Measurements from ENCODE around the gene INTS7.
"Not testable (repeated sequence)": the region's sequence is repeated elsewhere in the genome, so short reads cannot be mapped to it uniquely, and the experiment has no call there.

The INTS7 gene

DNA sequence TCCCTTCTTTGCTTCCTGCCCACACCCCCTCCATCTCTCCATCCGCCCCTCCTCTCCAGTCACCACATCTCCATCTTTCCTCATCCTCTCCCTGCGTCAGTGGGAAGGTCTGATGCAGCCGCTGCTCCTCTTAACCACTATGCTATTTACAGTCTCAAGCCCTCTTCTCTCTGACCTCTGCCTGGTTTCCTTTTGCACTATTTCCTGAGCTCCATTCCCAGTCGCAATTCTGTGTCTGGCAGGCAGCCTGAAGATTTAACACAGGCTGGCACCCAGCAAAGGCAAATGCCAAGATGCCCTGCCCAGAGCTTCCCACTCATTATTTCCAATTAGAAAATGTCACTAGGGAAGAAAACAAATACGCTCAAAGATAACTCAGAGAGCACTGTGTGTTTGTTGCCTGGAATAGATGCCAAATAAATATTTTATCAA lies 115.2 kb downstream of the INTS7 start:
- Histone ChIP-seq H3K36me3 (ENCODE audit: control insufficient read depth, insufficient read depth, low read length) (no peaks in the 10 kb centered on the region), H3K4me3 (ENCODE audit: extremely low read depth, insufficient read depth, low read length, poor library complexity, severe bottlenecking) (no peak overlapping the region), H3K27ac (ENCODE audit: low read depth, low read length, severe bottlenecking) (no peak overlapping the region), H3K4me1 (ENCODE audit: control insufficient read depth, insufficient read depth, low read length, poor library complexity, severe bottlenecking) (peaks cover 4% of the 10 kb centered on the region), H3K9me3 (ENCODE audit: control insufficient read depth, low read length) (no peaks in the 10 kb centered on the region)
- 92 to 98% methylated on average over 3 to 4 of the region's 5 CpGs for WGBS, 2 experiments (ENCODE audit: insufficient coverage in 2 of 2)

DNA sequence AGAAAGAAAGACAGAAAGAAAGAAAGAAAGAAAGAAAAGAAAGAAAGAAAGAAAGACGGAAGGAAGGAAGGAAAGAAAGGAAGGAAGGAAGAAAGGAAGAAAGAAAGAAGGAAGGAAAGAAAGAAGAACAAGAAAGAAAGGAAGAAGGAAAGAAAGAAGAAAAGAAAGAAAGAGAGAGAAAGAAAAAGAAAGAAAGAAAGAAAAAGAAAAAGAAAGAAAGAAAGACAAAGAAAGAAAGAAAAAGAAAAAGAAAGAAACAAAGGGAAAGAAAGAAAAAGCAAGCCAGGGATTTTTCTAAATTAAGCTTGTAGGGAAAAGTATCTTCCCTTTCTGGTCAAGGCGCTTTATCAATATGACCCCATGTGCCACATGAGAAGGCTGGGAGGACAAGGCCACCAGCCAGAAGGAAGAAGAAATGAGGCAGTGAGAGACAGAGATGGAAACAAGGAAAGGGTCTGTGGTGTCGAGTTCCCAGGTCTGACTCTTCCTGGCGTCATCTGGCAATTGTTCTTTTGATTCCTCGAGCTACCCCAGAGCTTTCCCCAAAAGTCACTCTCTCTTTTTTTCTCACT lies 116.4 kb downstream of the INTS7 start:
- no peaks in the 10 kb centered on the region for H3K36me3 ChIP-seq (ENCODE audit: control insufficient read depth, insufficient read depth, low read length)

DNA sequence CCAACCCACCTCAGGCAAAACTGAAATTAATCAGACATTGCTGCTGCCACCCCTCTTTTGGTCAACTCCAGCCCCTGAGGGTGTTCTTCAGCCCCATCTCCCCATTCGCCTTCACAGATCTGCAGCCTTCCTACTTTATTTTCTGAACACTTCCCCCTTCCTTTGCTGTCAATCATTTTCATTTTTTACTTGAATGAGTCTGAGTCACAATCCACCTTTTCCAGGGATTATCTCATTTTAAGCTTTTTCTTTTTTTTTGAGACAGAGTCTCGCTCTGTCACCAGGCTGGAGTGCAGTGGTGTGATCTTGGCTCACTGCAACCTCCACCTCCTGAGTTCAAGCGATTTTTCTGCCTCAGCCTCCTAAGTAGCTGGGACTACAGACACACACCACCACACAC lies 118.9 kb downstream of the INTS7 start:
- H3K4me1 ChIP-seq (ENCODE audit: control insufficient read depth, insufficient read depth, low read length, poor library complexity, severe bottlenecking); H3K9me3 ChIP-seq (ENCODE audit: control insufficient read depth, low read length); H3K27ac ChIP-seq (ENCODE audit: low read depth, low read length, severe bottlenecking); H3K4me3 ChIP-seq (ENCODE audit: extremely low read depth, insufficient read depth, low read length, poor library complexity, severe bottlenecking); H3K36me3 ChIP-seq (ENCODE audit: control insufficient read depth, insufficient read depth, low read length): not testable (repeated sequence)
- WGBS, 2 experiments (ENCODE audit: insufficient coverage in 2 of 2) = 92 to 93% methylated on average over 1 to 2 of the region's 3 CpGs

More for the DNA sequence above, 116.4 kb downstream of the INTS7 start:
- Histone ChIP-seq H3K4me3 (ENCODE audit: extremely low read depth, insufficient read depth, low read length, poor library complexity, severe bottlenecking) (no peak overlapping the region), H3K9me3 (ENCODE audit: control insufficient read depth, low read length) (no peaks in the 10 kb centered on the region), H3K27ac (ENCODE audit: low read depth, low read length, severe bottlenecking) (no peak overlapping the region), H3K4me1 (ENCODE audit: control insufficient read depth, insufficient read depth, low read length, poor library complexity, severe bottlenecking) (peaks cover 4% of the 10 kb centered on the region)
- 73 to 91% methylated on average over 5 of the region's 5 CpGs for WGBS, 2 experiments (ENCODE audit: insufficient coverage in 2 of 2)

DNA sequence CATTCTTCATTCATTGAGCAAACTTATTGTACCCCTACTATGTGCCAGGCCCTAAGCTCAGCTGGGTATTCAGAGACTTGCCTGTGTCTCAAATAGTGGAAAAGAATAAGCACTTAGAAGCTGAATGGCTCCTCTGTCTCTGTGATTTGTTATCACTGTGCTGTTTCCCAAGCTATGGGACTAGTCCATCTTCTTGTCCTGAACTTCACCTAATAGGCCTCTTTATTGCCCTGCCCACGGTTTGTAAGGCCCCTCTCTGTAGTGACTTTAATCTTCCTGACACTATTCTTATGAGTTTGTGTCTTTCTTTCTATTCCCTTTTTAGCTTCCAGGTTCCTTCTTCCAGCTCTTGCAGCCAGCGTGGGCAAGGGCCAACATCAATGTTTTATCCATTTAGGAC lies 119.4 kb downstream of the INTS7 start:
- 60 to 89% methylated on average over 1 of the region's 2 CpGs for WGBS, 2 experiments (ENCODE audit: insufficient coverage in 2 of 2)
- Histone ChIP-seq H3K36me3 (ENCODE audit: control insufficient read depth, insufficient read depth, low read length) (no peaks in the 10 kb centered on the region), H3K4me1 (ENCODE audit: control insufficient read depth, insufficient read depth, low read length, poor library complexity, severe bottlenecking) (peaks cover 4% of the 10 kb centered on the region), H3K27ac (ENCODE audit: low read depth, low read length, severe bottlenecking) (no peak overlapping the region), H3K9me3 (ENCODE audit: control insufficient read depth, low read length) (no peaks in the 10 kb centered on the region), H3K4me3 (ENCODE audit: extremely low read depth, insufficient read depth, low read length, poor library complexity, severe bottlenecking) (no peak overlapping the region)

DNA sequence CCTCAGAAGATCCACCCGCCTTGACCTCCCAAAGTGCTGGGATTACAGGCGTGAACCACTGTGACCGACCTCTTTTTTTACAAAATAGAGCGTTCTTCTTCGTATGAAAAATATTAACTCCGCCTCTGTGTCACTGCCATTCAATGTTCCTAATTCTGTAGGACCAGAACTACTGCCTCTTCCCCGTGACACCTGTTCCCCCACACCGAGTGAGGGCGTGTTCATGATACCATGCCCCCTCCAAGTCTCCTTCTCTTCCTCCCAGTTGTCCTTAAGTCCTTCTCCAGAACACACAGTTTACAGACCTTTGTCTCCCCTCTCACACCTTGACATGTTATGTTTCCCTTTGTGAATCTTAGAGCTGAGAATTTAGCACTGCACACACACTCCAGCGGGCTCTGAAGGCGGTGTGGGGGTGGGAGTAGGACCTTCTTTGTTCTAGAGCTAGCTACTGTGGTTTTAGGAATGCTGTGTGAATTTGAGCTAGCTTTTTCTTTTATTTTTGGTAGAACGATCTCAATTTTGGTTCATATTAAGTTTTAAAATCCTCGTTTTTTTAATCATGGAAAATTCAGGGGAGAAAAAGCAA lies 122.4 kb downstream of the INTS7 start:
- Histone ChIP-seq H3K9me3 (ENCODE audit: control insufficient read depth, low read length) (no peaks in the 10 kb centered on the region), H3K27ac (ENCODE audit: low read depth, low read length, severe bottlenecking) (no peak overlapping the region), H3K4me3 (ENCODE audit: extremely low read depth, insufficient read depth, low read length, poor library complexity, severe bottlenecking) (no peak overlapping the region), H3K36me3 (ENCODE audit: control insufficient read depth, insufficient read depth, low read length) (no peaks in the 10 kb centered on the region), H3K4me1 (ENCODE audit: control insufficient read depth, insufficient read depth, low read length, poor library complexity, severe bottlenecking) (peaks cover 2% of the 10 kb centered on the region)
- 90 to 95% methylated on average over 12 of the region's 13 CpGs for WGBS, 2 experiments (ENCODE audit: insufficient coverage in 2 of 2)

DNA sequence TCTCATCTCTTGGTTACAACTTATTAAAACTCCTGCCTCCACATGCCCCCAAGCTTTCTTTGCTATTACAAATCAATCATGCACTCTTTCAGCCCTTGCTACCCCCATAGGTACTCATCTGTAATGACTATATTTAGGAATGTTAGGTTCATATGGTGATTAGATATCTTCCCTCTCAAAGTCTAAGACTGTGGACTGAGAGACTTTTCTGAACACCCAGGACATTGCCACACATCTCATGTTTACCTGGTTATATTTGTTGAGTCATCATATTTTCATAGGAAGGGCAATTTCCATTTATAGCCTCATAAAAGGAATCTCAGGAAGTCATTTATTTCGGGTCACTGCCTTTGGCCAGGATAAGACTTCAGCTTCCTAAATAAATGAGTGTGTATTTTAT lies 123.3 kb downstream of the INTS7 start:
- Histone ChIP-seq H3K27ac (ENCODE audit: low read depth, low read length, severe bottlenecking) (no peak overlapping the region), H3K4me3 (ENCODE audit: extremely low read depth, insufficient read depth, low read length, poor library complexity, severe bottlenecking) (no peak overlapping the region), H3K4me1 (ENCODE audit: control insufficient read depth, insufficient read depth, low read length, poor library complexity, severe bottlenecking) (no peaks in the 10 kb centered on the region), H3K36me3 (ENCODE audit: control insufficient read depth, insufficient read depth, low read length) (no peaks in the 10 kb centered on the region), H3K9me3 (ENCODE audit: control insufficient read depth, low read length) (no peaks in the 10 kb centered on the region)
- WGBS, 2 experiments (ENCODE audit: insufficient coverage in 2 of 2) = no CpG with 5 or more reads among the region's 1 CpG

DNA sequence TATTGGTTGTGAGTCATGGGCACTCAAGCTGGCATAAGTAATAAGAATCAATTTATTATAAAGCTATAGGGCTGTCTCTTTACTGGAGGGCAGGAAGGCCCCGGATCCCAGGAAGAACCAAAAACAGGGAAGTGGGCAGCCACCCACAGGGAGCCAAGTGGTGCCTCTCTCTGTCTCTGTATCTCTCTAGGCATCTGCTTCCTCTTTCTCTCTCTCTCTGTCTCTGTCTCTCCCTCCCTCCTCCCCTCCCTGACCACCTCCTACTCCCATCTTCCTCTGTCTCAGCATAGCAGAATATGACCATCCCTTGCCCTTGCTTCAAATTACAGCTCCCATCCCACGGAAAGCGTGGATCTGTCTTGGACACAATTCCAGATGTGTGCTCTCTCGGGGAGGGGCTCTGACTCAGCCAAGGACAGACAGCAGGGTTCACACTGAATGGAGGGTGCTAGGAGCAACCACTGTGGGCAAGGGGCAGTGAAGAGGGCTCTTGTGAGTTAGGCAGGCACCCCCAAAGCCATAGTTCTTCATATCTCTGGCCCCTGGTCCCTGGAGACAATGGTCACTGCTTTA lies 124.4 kb downstream of the INTS7 start:
- Histone ChIP-seq H3K9me3 (ENCODE audit: control insufficient read depth, low read length) (no peaks in the 10 kb centered on the region), H3K27ac (ENCODE audit: low read depth, low read length, severe bottlenecking) (no peak overlapping the region), H3K4me3 (ENCODE audit: extremely low read depth, insufficient read depth, low read length, poor library complexity, severe bottlenecking) (no peak overlapping the region), H3K36me3 (ENCODE audit: control insufficient read depth, insufficient read depth, low read length) (no peaks in the 10 kb centered on the region), H3K4me1 (ENCODE audit: control insufficient read depth, insufficient read depth, low read length, poor library complexity, severe bottlenecking) (no peaks in the 10 kb centered on the region)
- WGBS, 2 experiments (ENCODE audit: insufficient coverage in 2 of 2) = 78 to 93% methylated on average over 1 to 3 of the region's 4 CpGs

DNA sequence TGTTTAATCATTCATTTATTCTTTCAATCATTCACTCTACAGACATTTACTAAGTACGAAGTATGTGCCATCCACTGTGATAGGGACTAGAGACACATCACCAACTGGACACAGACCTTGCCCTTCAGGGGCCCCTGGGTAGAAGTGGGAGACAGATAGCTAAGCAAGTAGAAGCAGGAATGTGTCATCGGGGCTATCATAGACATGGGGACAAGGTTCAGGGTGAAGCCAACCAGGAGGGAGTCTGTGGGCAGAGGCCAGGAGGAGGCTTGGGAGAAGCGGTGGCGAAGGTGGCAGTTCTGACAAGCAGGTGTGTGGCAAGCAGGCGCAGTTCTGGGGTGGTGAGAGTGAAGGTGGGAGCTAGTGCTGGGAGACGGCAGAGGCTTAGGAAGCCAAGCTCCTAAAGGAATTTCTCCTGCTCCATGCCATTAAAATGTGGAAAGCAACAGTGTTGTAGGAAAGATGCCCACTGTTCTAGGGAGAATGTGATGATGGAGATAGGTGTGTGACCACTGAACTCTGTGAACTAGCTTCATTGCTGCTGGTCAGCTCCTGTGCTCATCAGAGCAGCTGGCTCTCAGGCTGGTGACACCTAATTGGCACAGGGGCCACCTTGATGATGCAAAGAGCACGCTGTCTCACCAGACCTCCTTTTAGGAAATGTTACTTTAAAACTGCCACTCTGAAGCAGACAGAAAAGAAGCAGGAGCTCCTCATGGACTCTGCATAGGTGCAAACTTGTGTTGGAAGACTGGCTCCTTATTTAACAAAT lies 125.1 kb downstream of the INTS7 start:
- 90 to 96% methylated on average over 5 to 6 of the region's 7 CpGs for WGBS, 2 experiments (ENCODE audit: insufficient coverage in 2 of 2)
- H3K4me3 ChIP-seq (ENCODE audit: extremely low read depth, insufficient read depth, low read length, poor library complexity, severe bottlenecking) = no peak overlapping the region
- no peaks in the 10 kb centered on the region for H3K36me3 ChIP-seq (ENCODE audit: control insufficient read depth, insufficient read depth, low read length)
- no peaks in the 10 kb centered on the region for H3K4me1 ChIP-seq (ENCODE audit: control insufficient read depth, insufficient read depth, low read length, poor library complexity, severe bottlenecking)
- H3K27ac ChIP-seq (ENCODE audit: low read depth, low read length, severe bottlenecking) = no peak overlapping the region
- no peaks in the 10 kb centered on the region for H3K9me3 ChIP-seq (ENCODE audit: control insufficient read depth, low read length)

DNA sequence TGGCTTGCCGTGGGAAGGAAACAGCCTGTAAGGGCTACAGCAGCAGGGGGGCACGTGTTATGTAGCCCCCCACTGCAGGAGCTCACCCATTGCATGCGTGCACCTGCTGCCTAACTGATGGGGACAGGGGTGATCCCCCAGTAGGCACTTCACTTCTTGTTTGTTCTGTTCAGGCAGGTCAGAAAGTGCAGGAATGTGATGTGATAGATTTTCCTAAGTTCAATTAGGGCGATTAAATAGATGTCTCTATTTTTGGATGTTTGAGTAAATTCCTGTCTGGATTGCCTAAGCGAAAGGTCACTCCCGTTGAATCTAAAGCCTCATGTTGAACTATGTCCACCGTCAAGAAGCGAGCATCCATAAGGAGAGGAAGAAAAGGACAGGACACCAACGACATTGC lies 126.0 kb downstream of the INTS7 start:
- WGBS, 2 experiments (ENCODE audit: insufficient coverage in 2 of 2) = 74 to 89% methylated on average over 8 of the region's 9 CpGs
- no peaks in the 10 kb centered on the region for H3K4me1 ChIP-seq (ENCODE audit: control insufficient read depth, insufficient read depth, low read length, poor library complexity, severe bottlenecking)
- H3K36me3 ChIP-seq (ENCODE audit: control insufficient read depth, insufficient read depth, low read length) = no peaks in the 10 kb centered on the region
- no peaks in the 10 kb centered on the region for H3K9me3 ChIP-seq (ENCODE audit: control insufficient read depth, low read length)
- no peak overlapping the region for H3K4me3 ChIP-seq (ENCODE audit: extremely low read depth, insufficient read depth, low read length, poor library complexity, severe bottlenecking)
- no peak overlapping the region for H3K27ac ChIP-seq (ENCODE audit: low read depth, low read length, severe bottlenecking)

DNA sequence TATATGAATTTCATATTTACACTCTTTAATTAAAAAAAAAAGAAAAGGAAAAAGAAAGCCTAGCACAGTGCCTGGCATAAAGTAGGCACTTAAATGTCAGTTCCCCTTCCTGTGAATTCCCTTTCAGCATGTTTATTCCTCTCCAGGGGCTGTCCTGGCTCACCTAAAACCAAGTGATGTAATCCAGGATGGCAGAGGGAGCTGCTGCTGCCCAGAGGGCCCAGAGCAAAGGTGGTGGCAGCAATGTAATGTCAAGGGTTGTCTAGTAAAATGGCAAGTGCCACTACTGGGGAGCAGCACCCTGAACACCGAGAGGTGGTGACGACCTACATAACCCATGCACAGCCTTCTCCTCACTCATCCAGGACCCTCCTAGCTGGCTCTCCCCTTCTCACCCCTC lies 126.4 kb downstream of the INTS7 start:
- WGBS, 2 experiments (ENCODE audit: insufficient coverage in 2 of 2) = 61 to 70% methylated on average over 2 of the region's 2 CpGs
- Histone ChIP-seq H3K36me3 (ENCODE audit: control insufficient read depth, insufficient read depth, low read length) (no peaks in the 10 kb centered on the region), H3K9me3 (ENCODE audit: control insufficient read depth, low read length) (no peaks in the 10 kb centered on the region), H3K27ac (ENCODE audit: low read depth, low read length, severe bottlenecking) (no peak overlapping the region), H3K4me3 (ENCODE audit: extremely low read depth, insufficient read depth, low read length, poor library complexity, severe bottlenecking) (no peak overlapping the region), H3K4me1 (ENCODE audit: control insufficient read depth, insufficient read depth, low read length, poor library complexity, severe bottlenecking) (no peaks in the 10 kb centered on the region)

DNA sequence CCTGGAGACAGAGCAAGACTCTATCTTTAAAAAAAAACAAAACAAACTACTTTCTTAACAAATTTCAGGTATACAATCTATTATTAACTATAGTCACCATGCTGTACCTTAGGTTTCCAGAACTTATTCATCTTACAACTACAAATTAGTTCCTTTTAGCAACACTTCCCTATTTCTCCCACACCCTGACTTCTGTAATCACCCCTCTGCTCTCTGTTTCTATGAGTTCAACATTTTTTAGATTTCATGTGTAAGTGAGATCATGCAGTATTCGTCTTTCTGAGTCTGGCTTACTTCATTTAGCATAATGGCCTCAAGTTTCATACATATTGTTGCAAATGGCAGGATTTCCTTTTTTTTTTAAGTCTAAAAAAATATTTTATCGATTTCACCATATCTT lies 126.9 kb downstream of the INTS7 start:
- Histone ChIP-seq H3K4me3 (ENCODE audit: extremely low read depth, insufficient read depth, low read length, poor library complexity, severe bottlenecking) (no peak overlapping the region), H3K27ac (ENCODE audit: low read depth, low read length, severe bottlenecking) (no peak overlapping the region), H3K9me3 (ENCODE audit: control insufficient read depth, low read length) (no peaks in the 10 kb centered on the region), H3K4me1 (ENCODE audit: control insufficient read depth, insufficient read depth, low read length, poor library complexity, severe bottlenecking) (no peaks in the 10 kb centered on the region), H3K36me3 (ENCODE audit: control insufficient read depth, insufficient read depth, low read length) (no peaks in the 10 kb centered on the region)
- no CpG with 5 or more reads among the region's 2 CpGs for WGBS, 2 experiments (ENCODE audit: insufficient coverage in 2 of 2)

Measured in mesodermal cell (in vitro differentiated cells).